NCI-H82 (cell line): Measurements from ENCODE around the gene MACO1.
A peak's percentile ranks its signal among the peaks of the same experiment; 100 is the strongest.
"Not testable (repeated sequence)": the region's sequence is repeated elsewhere in the genome, so short reads cannot be mapped to it uniquely, and the experiment has no call there.

Source experiments
- DNase-seq: peaks from one replicate; lab custom pipeline; 2025; lab: John Stamatoyannopoulos, UW

Gene MACO1

DNA sequence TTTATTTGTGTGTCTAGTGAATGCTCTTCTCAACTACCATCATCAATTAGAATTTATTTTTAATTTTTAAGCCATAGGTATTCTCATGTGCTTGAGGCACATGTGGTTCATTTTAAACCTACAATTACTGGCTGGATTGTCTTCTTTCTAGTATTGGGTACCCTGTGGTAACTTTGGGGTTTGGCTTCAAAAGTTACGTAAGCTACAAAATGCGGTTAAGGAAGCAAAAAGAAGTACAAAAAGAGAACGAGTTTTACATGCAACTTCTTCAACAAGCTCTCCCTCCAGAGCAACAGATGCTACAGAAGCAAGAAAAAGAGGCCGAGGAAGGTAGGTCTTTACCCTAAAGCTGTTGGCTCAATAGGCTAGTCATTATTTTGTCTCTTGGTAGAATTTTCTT lies 25.8 kb downstream of the MACO1 start:
- no peak for DNase-seq

- DNase-seq: no peak
Measured at GRCh38 chr1:25458541-25459298, 28.0 kb downstream of the MACO1 start.

- DNase-seq: no peak
Measured at GRCh38 chr1:25460020-25460419, 29.3 kb downstream of the MACO1 start.

DNA sequence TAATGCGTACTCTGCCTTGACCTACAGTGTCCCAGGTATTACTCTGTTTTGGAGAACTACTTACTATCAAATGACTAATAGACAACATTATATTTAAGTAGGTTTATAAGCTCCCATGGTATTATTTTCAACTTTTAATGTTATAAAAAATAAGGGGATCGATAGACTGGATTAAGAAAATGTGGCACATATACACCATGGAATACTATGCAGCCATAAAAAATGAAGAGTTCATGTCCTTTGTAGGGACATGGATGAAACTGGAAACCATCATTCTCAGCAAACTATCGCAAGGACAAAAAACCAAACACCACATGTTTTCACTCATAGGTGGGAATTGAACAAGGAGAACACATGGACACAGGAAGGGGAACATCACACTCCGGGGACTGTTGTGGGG lies 30.1 kb downstream of the MACO1 start:
- not testable (repeated sequence) for DNase-seq

- no peak for DNase-seq
Measured at GRCh38 chr1:25461849-25462248, 31.2 kb downstream of the MACO1 start.

DNA sequence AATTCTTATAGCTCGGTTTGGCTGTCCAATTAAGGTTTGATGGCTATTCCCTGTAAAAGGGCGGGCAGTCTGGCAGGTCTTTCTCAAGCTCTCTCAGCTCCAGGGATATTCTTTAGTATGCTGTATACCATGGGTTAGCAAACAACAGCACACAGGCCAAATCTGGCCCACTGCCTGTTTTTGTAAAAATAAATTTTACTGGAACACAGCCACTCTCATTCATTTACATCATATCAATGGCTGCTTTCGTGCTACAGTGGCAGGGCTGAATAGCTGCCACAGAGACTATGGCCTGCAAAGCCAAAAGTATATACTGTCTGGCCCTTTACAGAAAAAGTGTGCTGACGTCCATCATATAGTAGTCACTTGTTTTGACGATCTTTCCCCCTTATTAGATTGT lies 32.0 kb downstream of the MACO1 start:
- DNase-seq: no peak

DNA sequence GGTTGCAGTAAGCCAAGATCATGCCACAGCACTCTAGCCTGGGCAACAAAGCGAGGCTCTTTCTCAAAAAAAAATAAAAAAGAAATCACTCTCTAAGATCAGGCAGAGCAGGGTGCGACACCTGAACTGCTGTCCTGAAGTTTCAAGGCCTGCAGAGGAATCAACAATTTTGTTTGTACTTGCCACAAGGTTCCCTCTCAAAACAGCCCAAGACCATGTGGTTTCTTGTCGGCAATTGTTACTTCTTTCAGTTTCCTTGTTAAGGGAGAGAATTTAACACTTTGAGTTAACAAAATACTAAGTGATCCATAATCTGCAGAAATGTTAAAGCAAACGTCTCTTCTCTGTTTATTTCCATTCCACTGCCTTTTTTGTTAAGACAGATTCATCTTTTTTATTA lies 36.5 kb downstream of the MACO1 start:
- DNase-seq: no peak

DNA sequence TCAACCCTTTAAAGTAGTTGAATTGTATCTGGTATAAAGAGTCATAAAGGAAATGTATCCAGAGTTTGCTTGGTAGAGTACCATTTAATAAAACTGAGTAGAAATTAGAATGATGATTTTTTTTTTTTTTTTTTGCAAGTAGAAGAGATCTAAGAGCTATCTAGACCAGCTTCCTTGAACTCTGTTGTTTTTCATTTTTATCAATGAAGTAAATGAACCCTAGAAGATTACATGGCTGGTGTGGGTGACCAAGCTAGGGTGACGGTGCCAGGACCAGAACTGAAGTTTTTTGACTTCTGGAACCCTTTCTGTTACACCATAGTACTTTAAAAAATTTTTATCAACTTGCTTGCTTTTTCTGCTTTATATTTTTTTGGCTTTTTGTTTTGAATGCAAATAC lies 36.9 kb downstream of the MACO1 start:
- DNase-seq: no peak

- DNase-seq: no peak
Measured at GRCh38 chr1:25468033-25468432, 37.3 kb downstream of the MACO1 start.

- no peak for DNase-seq
Measured at GRCh38 chr1:25469177-25469576, 38.5 kb downstream of the MACO1 start.

- DNase-seq: no peak
Measured at GRCh38 chr1:25472471-25472870, 41.8 kb downstream of the MACO1 start.

- no peak for DNase-seq
Measured at GRCh38 chr1:25473653-25474225, 43.0 kb downstream of the MACO1 start.

DNA sequence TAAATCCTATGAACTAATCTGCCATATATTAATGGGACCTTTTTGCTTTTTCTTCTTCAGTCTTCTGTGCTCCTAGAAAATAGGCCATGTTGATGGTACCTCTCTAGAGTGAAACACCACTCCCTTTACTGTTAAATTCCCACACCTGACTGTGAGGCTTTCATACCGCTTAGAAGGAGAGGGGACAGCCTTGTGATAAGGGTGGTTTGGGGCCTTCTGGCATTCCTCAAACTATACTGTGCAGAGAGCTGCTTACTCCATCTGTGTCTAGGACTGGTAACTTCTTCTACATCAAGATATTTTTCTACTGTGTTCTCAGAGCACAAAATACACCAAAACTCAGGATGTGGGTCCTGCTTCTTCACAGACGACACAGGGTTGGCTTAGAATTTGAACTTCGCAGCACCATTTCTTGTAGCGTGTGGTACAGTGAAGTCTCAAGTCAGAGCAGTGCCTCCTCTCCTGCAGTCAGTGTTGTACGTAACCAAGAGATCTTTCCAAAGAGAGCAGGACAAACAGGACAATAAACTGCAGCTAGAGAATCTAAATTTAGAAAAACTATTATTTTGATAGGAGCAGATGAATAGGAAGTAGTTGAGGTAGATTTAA lies 43.8 kb downstream of the MACO1 start:
- DNase-seq: no peak

GRCh38 chr1:25476186-25477097 lies 45.7 kb downstream of the MACO1 start:
- DNase-seq: peak; percentile 62

DNA sequence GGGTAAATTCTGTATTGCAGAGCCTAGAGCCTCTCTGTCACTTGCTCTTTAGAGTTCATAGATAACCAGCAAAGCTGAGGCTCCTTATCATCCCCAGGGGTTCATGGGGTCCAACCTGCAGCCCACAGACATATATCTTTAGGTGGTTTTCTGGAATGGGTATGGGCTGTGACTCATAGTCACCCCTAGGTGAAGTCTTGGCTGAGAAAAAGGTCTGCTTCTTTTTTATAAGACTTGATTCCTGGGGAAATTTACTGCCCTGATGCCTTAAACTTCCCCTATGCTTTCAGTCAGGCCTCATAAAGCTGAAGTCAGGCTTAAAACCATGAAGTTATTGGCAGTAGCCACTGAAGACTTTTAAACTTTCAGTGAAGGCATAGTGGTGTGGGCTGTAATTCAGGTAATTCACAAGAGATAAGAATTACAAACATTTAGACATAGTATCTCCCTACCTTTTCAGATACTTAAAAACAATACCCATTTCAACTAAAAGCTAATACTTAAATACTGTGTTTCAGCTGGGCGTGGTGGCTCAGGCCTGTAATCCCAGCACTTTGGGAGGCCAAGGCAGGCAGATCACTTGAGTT lies 46.8 kb downstream of the MACO1 start:
- DNase-seq: no peak

DNA sequence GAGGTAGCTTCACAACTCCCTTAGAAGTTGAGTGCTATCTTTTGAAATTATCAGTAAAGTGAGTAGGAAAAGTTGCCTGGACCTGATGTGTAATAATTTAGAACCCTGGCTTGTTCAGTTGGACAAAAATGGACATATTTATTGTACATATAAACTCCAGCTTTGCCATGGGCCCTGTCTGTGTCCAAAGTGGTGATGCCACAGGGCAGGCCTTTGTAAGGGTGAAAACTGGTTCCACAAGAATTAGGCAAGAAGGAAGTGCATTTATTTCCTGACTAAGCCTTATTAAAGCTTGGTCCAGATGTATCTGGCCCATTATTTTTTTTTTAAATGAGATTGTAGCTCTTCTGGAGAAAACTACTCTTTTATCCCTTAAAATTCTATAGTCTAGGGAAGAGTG lies 47.9 kb downstream of the MACO1 start:
- DNase-seq: no peak

DNA sequence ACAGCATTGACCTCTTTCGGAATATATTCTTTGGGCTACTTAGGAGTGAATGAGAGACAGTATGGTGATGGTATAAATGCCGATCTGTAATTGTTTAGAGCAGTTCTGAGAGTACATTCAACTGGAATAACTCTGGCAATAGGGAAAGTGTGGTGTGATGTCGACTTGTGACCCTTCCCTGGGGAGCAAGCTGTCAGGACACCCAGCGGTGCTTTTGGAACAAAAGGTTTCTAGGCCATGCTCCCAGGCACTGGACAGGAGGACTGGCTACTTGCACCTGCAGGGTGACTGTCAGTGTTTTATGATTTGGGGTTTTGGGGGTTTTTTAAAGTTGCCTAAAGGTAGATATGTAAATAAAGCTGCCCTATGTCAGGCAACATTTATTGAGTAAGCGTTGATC lies 50.9 kb downstream of the MACO1 start:
- DNase-seq: no peak

DNA sequence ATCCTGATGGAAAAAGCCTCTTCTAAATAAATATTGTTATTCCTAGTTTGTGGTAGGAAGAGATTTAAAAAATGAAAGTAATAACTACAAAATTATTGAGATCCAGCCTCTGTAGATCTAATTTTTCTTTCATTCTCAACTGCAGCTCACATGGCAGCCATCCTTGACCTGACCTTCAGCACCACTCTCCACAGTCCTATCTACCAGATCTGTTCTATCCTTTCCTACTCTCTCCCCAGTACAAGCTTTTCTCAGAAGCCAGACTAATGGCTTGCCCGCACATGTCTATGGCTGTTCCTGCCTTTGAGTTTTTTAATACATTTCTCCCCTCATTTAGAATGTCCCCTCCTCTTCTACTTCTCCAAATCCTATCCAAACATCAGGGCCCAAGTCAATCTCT lies 51.5 kb downstream of the MACO1 start:
- DNase-seq: no peak

- no peak for DNase-seq
Measured at GRCh38 chr1:25484096-25484495, 53.4 kb downstream of the MACO1 start.

- no peak for DNase-seq
Measured at GRCh38 chr1:25484533-25484932, 53.8 kb downstream of the MACO1 start.

DNA sequence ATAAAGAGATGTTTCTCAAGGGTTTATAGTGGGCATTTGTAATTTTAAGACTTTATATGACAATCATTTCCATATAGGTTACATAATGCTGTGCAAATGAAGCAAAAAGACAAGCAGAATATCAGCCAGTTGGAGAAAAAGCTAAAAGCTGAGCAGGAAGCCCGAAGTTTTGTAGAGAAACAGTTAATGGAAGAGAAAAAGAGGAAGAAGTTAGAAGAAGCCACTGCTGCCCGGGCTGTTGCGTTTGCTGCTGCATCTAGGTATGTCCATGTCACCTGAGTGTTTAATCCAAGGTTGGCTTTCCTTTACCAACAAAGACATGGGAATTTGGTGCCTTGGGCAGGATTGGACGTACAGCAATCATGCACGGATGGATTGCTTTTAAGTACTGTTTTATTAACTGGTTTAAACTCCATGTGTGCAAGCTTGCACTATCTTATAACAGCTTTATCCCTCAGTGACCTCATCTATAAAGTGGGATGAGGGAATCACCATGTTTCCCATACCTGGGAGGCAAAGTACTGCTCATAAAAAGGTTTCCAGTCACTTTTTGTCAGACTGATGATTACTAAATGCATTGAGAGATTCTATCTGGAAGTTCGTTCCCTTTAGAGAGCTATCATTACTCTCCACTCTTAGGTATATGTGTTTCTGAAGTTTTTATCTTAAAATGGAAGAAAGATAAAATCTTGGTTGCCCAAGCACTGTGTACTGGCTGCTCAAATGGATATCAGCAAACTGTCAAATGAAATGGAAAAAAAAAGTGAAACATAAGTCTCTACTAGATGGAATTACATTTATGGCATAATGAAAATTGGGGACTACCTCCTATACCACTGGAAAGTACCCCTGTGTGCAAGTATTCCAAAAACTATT lies 55.1 kb downstream of the MACO1 start:
- no peak for DNase-seq
